PC-9 (cell line): Measurements from ENCODE around the gene NUDT9. TPM values are rescaled to one million over a fixed set of nuclear protein-coding genes. Genes with fewer than 3 reads are reported as not detected.
"Not testable (repeated sequence)": the region's sequence is repeated elsewhere in the genome, so short reads cannot be mapped to it uniquely, and the experiment has no call there.

Experiments used
- BruUV-seq: library from RNA; stranded (reverse); fragments of 400-500 nt; replicated peaks from 2 replicates; lab custom pipeline; 2021; lab: Mats Ljungman, UMichigan
- CTCF ChIA-PET: fragments of 300-600 bp; sonication (Branson Sonifier 250); formaldehyde crosslinking; loops from one replicate; lab custom pipeline; 2022; ENCODE audit warnings: antibody characterized with exemption; lab: Charles Lee
- POLR2A ChIA-PET: fragments of 300-600 bp; sonication (Branson Sonifier 250); formaldehyde crosslinking; loops from one replicate; lab custom pipeline; 2022; ENCODE audit warnings: antibody characterized with exemption; ENCODE audit not compliant: unreplicated experiment; lab: Charles Lee
- DNase-seq, 2 experiments: peaks; one replicate each; pipeline versions ENCODE4 v3.0.0 to v3.0.0-alpha.2; 2015 to 2022; ENCODE audit warnings: mixed read lengths in 1 of 2
- H2AFZ ChIP-seq: fragments of 200-600 bp; sonication (generic); 2 replicates; pipeline ENCODE4 v1.8.1; 2017; ENCODE audit warnings: antibody characterized with exemption
- H3F3A ChIP-seq: fragments of 200-600 bp; sonication (generic); 2 replicates; pipeline ENCODE4 v1.8.1; 2017; ENCODE audit warnings: antibody characterized with exemption, mild to moderate bottlenecking, low read depth; ENCODE audit not compliant: insufficient read depth
- H3K27ac ChIP-seq: fragments of 200-600 bp; sonication (generic); 2 replicates; pipeline ENCODE4 v1.6.1; 2016; ENCODE audit warnings: mixed run types
- H3K27me3 ChIP-seq: fragments of 200-600 bp; sonication (generic); 2 replicates; pipeline ENCODE4 v1.6.1; 2016; ENCODE audit warnings: low read depth, mixed run types; ENCODE audit not compliant: insufficient read depth
- H3K36me3 ChIP-seq: fragments of 200-600 bp; sonication (generic); 2 replicates; pipeline ENCODE4 v1.6.1; 2016; ENCODE audit warnings: low read depth, mixed run types
- H3K4me1 ChIP-seq: fragments of 200-600 bp; sonication (generic); replicated peaks from 2 replicates; pipeline ENCODE4 v1.6.1; 2016; ENCODE audit warnings: mixed run types; ENCODE audit not compliant: insufficient read depth
- H3K4me2 ChIP-seq: fragments of 200-600 bp; sonication (generic); 2 replicates; pipeline ENCODE4 v1.6.1; 2017; ENCODE audit warnings: mixed run types
- H3K4me3 ChIP-seq: fragments of 200-600 bp; sonication (generic); 2 replicates; pipeline ENCODE4 v1.6.1; 2016; ENCODE audit warnings: mixed run types
- H3K79me2 ChIP-seq: fragments of 200-600 bp; sonication (generic); 2 replicates; pipeline ENCODE4 v1.6.1; 2017; ENCODE audit warnings: low read depth, mixed run types
- H3K9me2 ChIP-seq: fragments of 200-600 bp; sonication (generic); 2 replicates; pipeline ENCODE4 v1.8.1; 2017; ENCODE audit warnings: mild to moderate bottlenecking; ENCODE audit not compliant: insufficient read depth
- H3K9me3 ChIP-seq: fragments of 200-600 bp; sonication (generic); 2 replicates; pipeline ENCODE4 v1.8.1; 2016; ENCODE audit warnings: low read depth; ENCODE audit not compliant: insufficient read depth
- H4K20me1 ChIP-seq: fragments of 200-600 bp; sonication (generic); 2 replicates; pipeline ENCODE4 v1.8.1; 2017; ENCODE audit not compliant: insufficient read depth
- CTCF ChIP-seq: fragments of 200-600 bp; sonication (generic); conservative IDR thresholded peaks from 2 replicates; pipeline ENCODE4 v1.6.1; 2017; ENCODE audit warnings: mixed run types, antibody characterized with exemption, mild to moderate bottlenecking, moderate library complexity
- EZH2 ChIP-seq: fragments of 200-600 bp; sonication (generic); IDR thresholded peaks from 2 replicates; pipeline ENCODE4 v1.8.0; 2017; ENCODE audit warnings: antibody characterized with exemption, low read depth
- intact Hi-C: fragments of 100-400 bp; cut with micrococcal nuclease; formaldehyde crosslinking; loops from one replicate; pipeline ENCODE4 v1.10.0; 2022; ENCODE audit not compliant: unreplicated experiment
- total RNA-seq: library from RNA; stranded (reverse); gene quantifications from 2 replicates; pipeline ENCODE4 v1.2.3, GENCODE V29; 2021

Gene NUDT9
- total RNA-seq, 1 experiment from 2014 or later: 14.7 TPM

GRCh38 chr4:87476934-87477333, 54.6 kb downstream of the NUDT9 start:
- Histone ChIP-seq H3K4me3 (no peak overlapping the region), H3K4me2 (no peak overlapping the region), H3K9me2 (no peaks in the 10 kb centered on the region), H3K79me2 (no peaks in the 10 kb centered on the region), H3K4me1 (no peaks in the 10 kb centered on the region), H4K20me1 (no peaks in the 10 kb centered on the region), H2AFZ (no peak overlapping the region), H3K27me3 (no peaks in the 10 kb centered on the region), H3K36me3 (no peaks in the 10 kb centered on the region), H3K27ac (no peak overlapping the region), H3F3A (no peaks in the 10 kb centered on the region), H3K9me3 (no peaks in the 10 kb centered on the region)
- intact Hi-C loops: no loop called here
- DNase-seq: no peak
- BruUV-seq: no TSS peak
- ChIA-PET POLR2A (no interaction called here), CTCF (no interaction called here)
- TF ChIP-seq EZH2: no peak
- TF ChIP-seq CTCF: no peak

- no peak for TF ChIP-seq CTCF
- no peak for TF ChIP-seq EZH2
- H3F3A ChIP-seq: no peaks in the 10 kb centered on the region
- no peak for DNase-seq
- H3K4me2 ChIP-seq: no peak overlapping the region
- no peaks in the 10 kb centered on the region for H3K27me3 ChIP-seq
- intact Hi-C loops: no loop called here
- no peaks in the 10 kb centered on the region for H3K9me3 ChIP-seq
- no peaks in the 10 kb centered on the region for H3K4me1 ChIP-seq
- no peaks in the 10 kb centered on the region for H3K79me2 ChIP-seq
- ChIA-PET CTCF (interaction anchor here (0.6 kb wide), 1 partner anchor 541 kb away, joined by 5 read pairs; no protein-coding TSS in a partner anchor), POLR2A (no interaction called here)
- no peak overlapping the region for H3K4me3 ChIP-seq
- H3K36me3 ChIP-seq: no peaks in the 10 kb centered on the region
- H2AFZ ChIP-seq: no peak overlapping the region
- no peak overlapping the region for H3K27ac ChIP-seq
- BruUV-seq: no TSS peak
- no peaks in the 10 kb centered on the region for H3K9me2 ChIP-seq
- H4K20me1 ChIP-seq: no peaks in the 10 kb centered on the region
Measured at GRCh38 chr4:87478732-87479250, 56.4 kb downstream of the NUDT9 start.

- BruUV-seq: no TSS peak
- Histone ChIP-seq H3K27me3 (no peaks in the 10 kb centered on the region), H3K27ac (no peak overlapping the region), H3K36me3 (no peaks in the 10 kb centered on the region), H3K4me3 (no peak overlapping the region), H3K4me1 (no peaks in the 10 kb centered on the region), H3K9me2 (no peaks in the 10 kb centered on the region), H3K4me2 (no peak overlapping the region), H2AFZ (no peak overlapping the region), H3F3A (no peaks in the 10 kb centered on the region), H3K9me3 (no peaks in the 10 kb centered on the region), H4K20me1 (no peaks in the 10 kb centered on the region), H3K79me2 (no peaks in the 10 kb centered on the region)
- TF ChIP-seq CTCF (no peak), EZH2 (no peak)
- CTCF ChIA-PET: no interaction called here
- POLR2A ChIA-PET: no interaction called here
- DNase-seq: no peak
- intact Hi-C loops: no loop called here
Measured at GRCh38 chr4:87481377-87481776, 59.0 kb downstream of the NUDT9 start.

GRCh38 chr4:87483247-87483646, 60.9 kb downstream of the NUDT9 start:
- H3K79me2 ChIP-seq, H3K4me1 ChIP-seq, H3K27ac ChIP-seq, H3F3A ChIP-seq, H3K4me3 ChIP-seq, H3K9me3 ChIP-seq, BruUV-seq, CTCF ChIA-PET, H4K20me1 ChIP-seq, H3K36me3 ChIP-seq, DNase-seq, H3K27me3 ChIP-seq, intact Hi-C loops, H3K9me2 ChIP-seq, H3K4me2 ChIP-seq, H2AFZ ChIP-seq, POLR2A ChIA-PET: not testable (repeated sequence)

- H3K36me3 ChIP-seq, H3K9me3 ChIP-seq, H3K27me3 ChIP-seq, intact Hi-C loops, H3F3A ChIP-seq, H3K4me2 ChIP-seq, H3K9me2 ChIP-seq, BruUV-seq, CTCF ChIA-PET, H2AFZ ChIP-seq, H4K20me1 ChIP-seq, H3K4me1 ChIP-seq, DNase-seq, H3K27ac ChIP-seq, H3K4me3 ChIP-seq, POLR2A ChIA-PET, H3K79me2 ChIP-seq: not testable (repeated sequence)
Measured at GRCh38 chr4:87488666-87489065, 66.3 kb downstream of the NUDT9 start.
